Diencephalon (tissue), 1 donor: ENCODE data around the gene SURF2. TPM values are rescaled to one million over a fixed set of nuclear protein-coding genes. Genes with fewer than 3 reads are reported as not detected.

Experiments used
- small RNA-seq: library from RNA; depleted of rRNA; stranded (forward); fragments of <200 nt; gene quantifications from one replicate; pipeline ENCODE3, GENCODE V24; 2014
- total RNA-seq: library from RNA; depleted of rRNA; stranded (reverse); fragments of >200 nt; gene quantifications from one replicate; pipeline ENCODE4 v1.2.3, GENCODE V29; 2014

The SURF2 gene
- total RNA-seq = 19.6 TPM

GRCh38 chr9:133356391-133357091 lies at the start of gene SURF2, which contains the start of gene SURF1:
SURF2 (plus strand) TSS chr9:133356550; CDS start chr9:133356593, 43 bp downstream.
SURF1 (minus strand) TSS chr9:133356487; CDS start chr9:133356453, 34 bp downstream.

GRCh38 chr9:133335924-133336811 lies 20.2 kb upstream of the SURF2 start, which contains the start of gene SURF6:
SURF6 (minus strand) TSS chr9:133336188; CDS start chr9:133336132, 56 bp downstream.

GRCh38 chr9:133347985-133348717 lies 8.2 kb upstream of the SURF2 start, which contains the start of the genes MED22 and RPL7A:
MED22 (minus strand) TSS chr9:133348131; CDS start chr9:133346662, 1,469 bp downstream.
RPL7A (plus strand) TSS chr9:133348218; CDS start chr9:133348244, 26 bp downstream.

GRCh38 chr9:133375724-133376654 lies 19.6 kb downstream of the SURF2 start, which contains the start of the genes STKLD1 and SURF4:
STKLD1 (plus strand) TSS chr9:133376366; CDS start chr9:133376474, 108 bp downstream.
SURF4 (minus strand) TSS chr9:133376060; CDS start chr9:133375969, 91 bp downstream.

Small RNA genes within 50 kb of the gene (small RNA-seq; reads per million reads assigned to genes)
- gene RF00019 = not detected
- not detected for gene SNORD24
- not detected for gene SNORD36A
- not detected for gene SNORD36B
- gene SNORD36C = not detected

Other genes starting within 250 kb of the SURF2 start
- 99.2 TPM for gene RALGDS, start 235.3 kb upstream of the SURF2 start, total RNA-seq
- 3.7 TPM for gene GBGT1, start 192.6 kb upstream of the SURF2 start, total RNA-seq
- gene OBP2B, start 147.3 kb upstream of the SURF2 start, total RNA-seq = not detected
- gene ABO, start 81.3 kb upstream of the SURF2 start, total RNA-seq = under 0.01 TPM
- gene SURF6, start 20.4 kb upstream of the SURF2 start, total RNA-seq = 18.2 TPM
- gene MED22, start 8.4 kb upstream of the SURF2 start, total RNA-seq = 15.9 TPM
- gene RPL7A, start 8.3 kb upstream of the SURF2 start, total RNA-seq = 914 TPM
- 17.8 TPM for gene SURF1, start 63 bp upstream of the SURF2 start, total RNA-seq
- gene SURF4, start 19.5 kb downstream of the SURF2 start, total RNA-seq = 91.3 TPM
- gene STKLD1, start 19.8 kb downstream of the SURF2 start, total RNA-seq = 3.0 TPM
- gene REXO4, start 61.5 kb downstream of the SURF2 start, total RNA-seq = 13.6 TPM
- 3.5 TPM for gene ADAMTS13, start 65.8 kb downstream of the SURF2 start, total RNA-seq
- gene CACFD1, start 103.4 kb downstream of the SURF2 start, total RNA-seq = 23.1 TPM
- gene SLC2A6, start 122.5 kb downstream of the SURF2 start, total RNA-seq = 22.8 TPM
- gene MYMK, start 168.4 kb downstream of the SURF2 start, total RNA-seq = not detected
- gene ADAMTSL2, start 178.2 kb downstream of the SURF2 start, total RNA-seq = 6.0 TPM